Uterus (tissue), 4 donors: ENCODE results near the gene ACSM3. TPM values are rescaled to one million over a fixed set of nuclear protein-coding genes. Genes with fewer than 3 reads are reported as not detected.

Experiments used
- DNase-seq, 2 donors: peaks; one replicate each; pipeline ENCODE4 v3.0.0-alpha.2; 2019 to 2020
- H3K27ac ChIP-seq, 2 donors: fragments of 200-600 bp; sonication (generic); 1 replicate in 1 of 2; 2 replicates in 1 of 2; pipeline ENCODE4 v1.5.1; 2016 to 2018
- H3K27me3 ChIP-seq, 2 donors: fragments of 200-600 bp; sonication (generic); one replicate each; pipeline ENCODE4 v1.5.1; 2018 to 2019; ENCODE audit warnings: control low read depth in 1 of 2
- H3K36me3 ChIP-seq, 2 donors: fragments of 200-600 bp; sonication (generic); one replicate each; pipeline ENCODE4 v1.5.1; 2019; ENCODE audit warnings: control low read depth in 1 of 2
- H3K4me1 ChIP-seq, 2 donors: fragments of 200-600 bp; sonication (generic); one replicate each; pipeline ENCODE4 v1.5.1; 2018 to 2019; ENCODE audit warnings: control low read depth in 1 of 2
- H3K4me3 ChIP-seq, 2 donors: fragments of 200-600 bp; sonication (generic); 1 replicate in 1 of 2; 2 replicates in 1 of 2; pipeline ENCODE4 v1.5.1; 2018 to 2019; ENCODE audit warnings: mild to moderate bottlenecking in 1 of 2
- H3K9me3 ChIP-seq, 2 donors: fragments of 200-600 bp; sonication (generic); one replicate each; pipeline ENCODE4 v1.5.1; 2019; ENCODE audit warnings: control low read depth in 1 of 2
- POLR2A ChIP-seq, 2 donors: fragments of 450-650 bp; IDR thresholded peaks; one replicate each; pipeline ENCODE4 v1.6.1; 2016; ENCODE audit warnings: antibody characterized with exemption in 2 of 2, mild to moderate bottlenecking in 1 of 2, moderate library complexity in 1 of 2
- intact Hi-C: fragments of 100-400 bp; cut with DNase I; formaldehyde crosslinking; loops from one replicate; pipeline ENCODE4 v1.15.1; 2023; ENCODE audit warnings: low total_unique reads
- total RNA-seq, 4 donors: library from RNA; depleted of rRNA in 3 of 4; stranded (reverse); fragments of >200 nt in 3 of 4; gene quantifications; one replicate each; pipeline versions ENCODE4 v1.1.0 to v1.2.4, GENCODE V29; 2014 to 2023
- TF ChIP-seq, protein P1 (sequence below), 4 experiments: fragments of 200-600 bp in 2 of 4; fragments of 450-650 bp in 2 of 4; sonication (generic) in 2 of 4; IDR thresholded peaks; one replicate each; pipeline ENCODE4 v1.5.1; 2016 to 2019; ENCODE audit warnings: antibody characterized with exemption in 4 of 4, mild to moderate bottlenecking in 2 of 4, moderate library complexity in 1 of 4
- donor health status: DM: yes; HTN: yes; CAD: no.

The ACSM3 gene
- total RNA-seq, 4 donors from 2014 or later, result 18.7 to 365 (median 175) TPM

DNA sequence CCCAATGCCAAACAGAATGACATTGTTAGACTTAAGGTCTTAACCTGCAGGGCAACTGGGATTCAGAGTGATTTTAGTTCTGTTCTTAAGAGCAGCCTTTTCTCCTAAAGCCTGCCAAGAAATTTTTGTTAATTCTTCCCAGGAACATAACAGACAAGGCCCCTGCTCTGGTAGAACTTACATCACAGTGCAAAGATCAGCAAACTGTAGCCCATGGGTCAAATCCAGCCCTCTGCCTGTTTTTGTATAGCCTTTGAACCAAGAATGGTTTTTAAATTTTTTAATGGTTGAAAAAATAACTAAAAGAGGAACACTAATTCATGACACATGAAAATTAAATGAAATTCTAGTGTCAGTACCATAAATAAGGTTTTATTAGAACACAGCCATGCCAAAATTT, 3.8 kb downstream of the ACSM3 start:
- no peak for DNase-seq
- Histone ChIP-seq H3K4me1 (no peaks in the 10 kb centered on the region), H3K27me3 (no peaks in the 10 kb centered on the region), H3K4me3 (no peak overlapping the region), H3K27ac (no peak overlapping the region), H3K9me3 (no peaks in the 10 kb centered on the region), H3K36me3 (no peaks in the 10 kb centered on the region)
- intact Hi-C loops, result no loop called here
- no peak for TF ChIP-seq POLR2A (IDR thresholded peaks at IDR 0.05)
- TF ChIP-seq, protein P1, sequence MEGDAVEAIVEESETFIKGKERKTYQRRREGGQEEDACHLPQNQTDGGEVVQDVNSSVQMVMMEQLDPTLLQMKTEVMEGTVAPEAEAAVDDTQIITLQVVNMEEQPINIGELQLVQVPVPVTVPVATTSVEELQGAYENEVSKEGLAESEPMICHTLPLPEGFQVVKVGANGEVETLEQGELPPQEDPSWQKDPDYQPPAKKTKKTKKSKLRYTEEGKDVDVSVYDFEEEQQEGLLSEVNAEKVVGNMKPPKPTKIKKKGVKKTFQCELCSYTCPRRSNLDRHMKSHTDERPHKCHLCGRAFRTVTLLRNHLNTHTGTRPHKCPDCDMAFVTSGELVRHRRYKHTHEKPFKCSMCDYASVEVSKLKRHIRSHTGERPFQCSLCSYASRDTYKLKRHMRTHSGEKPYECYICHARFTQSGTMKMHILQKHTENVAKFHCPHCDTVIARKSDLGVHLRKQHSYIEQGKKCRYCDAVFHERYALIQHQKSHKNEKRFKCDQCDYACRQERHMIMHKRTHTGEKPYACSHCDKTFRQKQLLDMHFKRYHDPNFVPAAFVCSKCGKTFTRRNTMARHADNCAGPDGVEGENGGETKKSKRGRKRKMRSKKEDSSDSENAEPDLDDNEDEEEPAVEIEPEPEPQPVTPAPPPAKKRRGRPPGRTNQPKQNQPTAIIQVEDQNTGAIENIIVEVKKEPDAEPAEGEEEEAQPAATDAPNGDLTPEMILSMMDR (IDR thresholded peaks at IDR 0.05), result no peak

DNA sequence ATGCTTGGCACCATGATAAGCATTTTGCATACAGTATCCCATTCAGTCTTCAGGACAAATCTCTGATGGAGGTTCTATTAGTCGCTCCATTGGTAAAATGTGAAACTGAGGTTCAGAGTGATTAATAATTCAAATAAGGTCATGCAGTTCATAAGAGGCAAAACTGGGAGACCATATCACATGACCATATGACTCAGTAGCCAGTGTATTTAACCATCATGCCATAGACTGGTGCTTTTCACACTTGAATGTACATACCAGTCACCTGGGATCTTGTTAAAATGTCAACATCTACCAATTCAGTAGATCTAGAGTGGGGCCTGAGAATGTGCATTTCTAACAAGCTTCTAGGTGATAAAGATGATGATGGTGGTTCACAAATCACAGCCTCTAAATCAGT, 4.3 kb downstream of the ACSM3 start:
- Histone ChIP-seq H3K27ac (no peak overlapping the region), H3K4me1 (no peaks in the 10 kb centered on the region), H3K4me3 (no peak overlapping the region), H3K27me3 (no peaks in the 10 kb centered on the region), H3K9me3 (no peaks in the 10 kb centered on the region), H3K36me3 (no peaks in the 10 kb centered on the region)
- intact Hi-C loops, result no loop called here
- DNase-seq, result no peak
- no peak for TF ChIP-seq POLR2A (IDR thresholded peaks at IDR 0.05)
- TF ChIP-seq, protein P1 (IDR thresholded peaks at IDR 0.05), result no peak

DNA sequence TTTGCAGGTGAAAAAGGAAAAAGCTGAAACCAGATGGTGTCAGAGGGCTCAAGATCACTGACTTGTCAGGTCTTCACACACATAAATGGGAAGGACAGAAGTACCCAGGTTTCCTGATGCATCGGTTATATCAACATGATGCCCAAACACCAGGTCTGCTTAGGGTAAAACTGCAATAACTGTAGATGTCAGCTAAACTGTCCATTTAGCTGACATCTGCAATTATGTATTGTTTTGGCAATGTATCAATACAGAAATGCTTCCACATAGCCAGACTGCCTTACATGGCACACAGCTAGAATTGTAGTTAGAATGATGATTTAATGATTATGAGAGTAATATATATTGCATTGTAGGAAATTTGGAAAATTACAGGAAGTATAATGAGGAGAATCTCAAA, 5.0 kb downstream of the ACSM3 start:
- Histone ChIP-seq H3K9me3 (no peaks in the 10 kb centered on the region), H3K27me3 (no peaks in the 10 kb centered on the region), H3K36me3 (no peaks in the 10 kb centered on the region), H3K27ac (no peak overlapping the region), H3K4me3 (no peak overlapping the region), H3K4me1 (no peaks in the 10 kb centered on the region)
- intact Hi-C loops, result no loop called here
- DNase-seq, result no peak
- TF ChIP-seq POLR2A (IDR thresholded peaks at IDR 0.05), result no peak
- TF ChIP-seq, protein P1 (IDR thresholded peaks at IDR 0.05), result no peak

DNA sequence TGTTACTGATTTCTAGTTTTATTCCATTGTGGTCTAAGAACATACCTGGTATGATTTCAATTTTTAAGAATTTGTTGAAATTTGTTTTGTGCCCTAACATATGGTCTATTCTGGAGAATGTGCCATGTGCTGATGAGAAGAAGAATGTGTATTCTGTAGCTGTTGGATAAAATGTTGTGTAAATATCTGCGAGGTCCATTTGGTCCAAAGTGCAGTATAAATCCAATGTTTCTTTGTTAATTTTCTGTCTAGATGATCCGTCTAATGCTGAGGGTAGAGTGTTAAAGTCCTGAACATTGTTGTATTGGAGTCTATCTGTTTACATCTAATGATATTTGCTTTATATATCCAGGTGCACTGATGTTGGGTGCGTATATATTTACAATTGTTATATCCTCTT, 9.9 kb downstream of the ACSM3 start:
- no peaks in the 10 kb centered on the region for H3K27me3 ChIP-seq
- H3K9me3 ChIP-seq, result no peaks in the 10 kb centered on the region
- no peak overlapping the region for H3K4me3 ChIP-seq
- intact Hi-C loops, result no loop called here
- no peaks in the 10 kb centered on the region for H3K36me3 ChIP-seq
- no peaks in the 10 kb centered on the region for H3K4me1 ChIP-seq
- no peak for DNase-seq
- no peak overlapping the region for H3K27ac ChIP-seq
- no peak for TF ChIP-seq POLR2A (IDR thresholded peaks at IDR 0.05)
- TF ChIP-seq, protein P1 (IDR thresholded peaks at IDR 0.05), result no peak

DNA sequence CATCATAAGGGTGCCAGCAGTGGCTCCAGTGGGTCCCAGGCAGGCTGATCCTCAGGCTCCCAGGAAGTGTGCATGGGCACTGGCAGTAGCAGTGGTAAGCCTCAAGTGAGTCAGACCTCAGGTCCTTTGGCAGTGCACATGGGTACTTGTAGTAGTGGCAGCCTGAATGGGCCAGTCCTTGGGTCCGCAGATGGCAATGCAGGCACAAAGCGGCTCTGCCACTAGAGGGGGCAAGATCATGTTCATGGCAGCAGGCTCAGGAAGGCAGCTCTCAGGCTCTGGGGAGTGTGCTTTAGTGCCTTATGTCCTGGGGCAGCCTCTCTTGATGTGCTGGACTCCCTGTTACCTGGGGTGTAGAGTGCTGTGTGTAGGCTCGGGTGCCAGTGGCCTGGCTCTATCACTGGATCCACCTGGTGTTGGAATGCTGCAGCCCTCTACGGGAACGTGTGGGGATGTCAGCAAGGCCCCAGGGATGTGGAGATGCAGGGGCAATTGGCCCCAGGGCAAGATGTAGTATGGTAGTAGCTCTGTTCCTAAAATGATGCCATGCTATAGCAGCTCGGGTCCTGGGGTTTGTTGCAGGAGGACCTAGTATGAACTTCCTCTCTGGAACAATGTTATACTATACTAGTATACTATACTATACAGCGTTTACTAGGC, 11.0 kb downstream of the ACSM3 start:
- TF ChIP-seq, protein P1 (IDR thresholded peaks at IDR 0.05), result peak in 1 of 4 experiments; percentile 5
- TF ChIP-seq POLR2A (IDR thresholded peaks at IDR 0.05), result no peak
- intact Hi-C loops, result no loop called here
- no peak overlapping the region for H3K4me3 ChIP-seq
- H3K27me3 ChIP-seq, result no peaks in the 10 kb centered on the region
- H3K9me3 ChIP-seq, result no peaks in the 10 kb centered on the region
- H3K4me1 ChIP-seq, result no peaks in the 10 kb centered on the region
- H3K27ac ChIP-seq, result no peak overlapping the region
- DNase-seq, result no peak
- H3K36me3 ChIP-seq, result no peaks in the 10 kb centered on the region
